Skeletal muscle cell (primary cell): ENCODE measurements around the gene IFT27.
"Not testable (repeated sequence)": the region's sequence is repeated elsewhere in the genome, so short reads cannot be mapped to it uniquely, and the experiment has no call there.

Experiments used
- DNase-seq: peaks from one replicate; pipeline ENCODE4 v3.0.0-alpha.2; 2010; ENCODE audit warnings: low read depth
- H3K4me3 ChIP-seq: 2 replicates; pipeline ENCODE4 v1.5.1; 2011; ENCODE audit warnings: low read depth, mild to moderate bottlenecking, control low read depth, low read length, moderate library complexity

The IFT27 gene

DNA sequence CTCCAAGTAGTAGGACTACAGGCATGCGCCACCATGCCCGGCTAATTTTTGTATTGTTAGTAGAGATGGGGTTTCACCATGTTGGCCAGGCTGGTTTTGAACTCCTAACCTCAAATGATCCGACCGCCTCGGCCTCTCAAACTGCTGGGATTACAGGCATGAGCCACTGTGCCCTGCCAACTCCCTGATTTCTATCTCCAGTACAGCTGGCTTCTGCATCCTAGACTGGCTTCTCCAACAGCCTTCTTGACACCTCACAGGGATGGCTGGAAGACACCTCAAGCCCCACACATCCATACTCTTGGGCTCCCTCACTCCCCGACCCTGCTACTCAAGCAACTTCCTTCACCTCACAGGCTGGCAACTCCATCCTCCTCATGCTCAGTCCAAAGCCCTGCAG is 44.6 kb downstream of the IFT27 start:
- H3K4me3 ChIP-seq, DNase-seq: not testable (repeated sequence)

DNA sequence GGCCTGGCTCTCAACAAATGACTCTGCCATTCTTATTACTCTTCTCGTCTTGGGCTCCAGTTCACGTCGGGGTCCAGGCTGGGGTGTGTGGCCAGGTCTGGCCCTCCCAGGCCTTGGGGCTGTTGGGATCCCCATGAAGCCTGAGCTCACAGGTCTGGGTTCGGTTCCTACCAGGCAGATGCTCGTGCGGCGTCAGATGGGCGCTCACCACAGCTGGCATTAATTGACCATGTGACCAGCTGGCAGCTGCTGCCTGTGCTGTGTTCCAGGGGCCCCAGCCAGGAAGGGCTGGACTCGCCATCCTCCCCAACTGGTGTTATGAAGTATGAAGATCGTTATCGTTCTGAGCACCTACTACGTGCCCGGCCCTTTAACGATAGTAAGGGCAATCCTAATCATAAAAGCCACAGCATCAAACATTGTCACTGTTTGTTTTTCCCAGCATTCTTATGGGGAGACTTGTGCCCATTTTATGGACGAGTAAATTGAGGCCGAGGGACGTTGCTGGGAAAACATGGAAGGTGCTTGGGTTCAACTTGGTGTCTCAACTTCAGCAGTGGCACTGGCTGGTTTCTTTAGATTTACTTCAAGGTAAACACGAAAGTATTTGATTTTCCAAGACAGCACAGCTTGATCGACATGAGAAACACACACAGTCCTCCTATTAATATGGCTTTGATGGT is 45.6 kb downstream of the IFT27 start:
- H3K4me3 ChIP-seq: no peak overlapping the region
- DNase-seq: no peak

DNA sequence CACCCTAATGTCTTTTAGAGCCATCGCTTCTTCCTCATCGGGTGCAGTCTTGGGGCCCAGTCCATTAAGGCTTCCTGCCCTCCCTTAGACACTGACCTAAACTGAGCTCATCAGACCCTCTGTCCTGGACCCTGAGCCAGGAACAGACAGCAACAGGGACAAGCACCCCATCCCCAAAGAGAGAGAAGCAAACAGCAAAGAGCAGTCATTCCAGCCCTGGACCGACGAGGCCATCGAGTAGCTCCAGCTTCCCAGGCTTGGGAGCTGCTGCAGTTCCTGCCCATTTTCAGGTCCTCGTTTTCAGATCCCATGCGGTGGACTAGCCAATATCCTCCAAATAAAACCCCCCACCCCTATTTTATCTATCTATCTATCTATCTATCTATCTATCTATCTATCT is 46.6 kb downstream of the IFT27 start:
- no peak for DNase-seq
- no peak overlapping the region for H3K4me3 ChIP-seq

- no peak overlapping the region for H3K4me3 ChIP-seq
- no peak for DNase-seq
Measured at GRCh38 chr22:36728505-36728904, 47.4 kb downstream of the IFT27 start.

DNA sequence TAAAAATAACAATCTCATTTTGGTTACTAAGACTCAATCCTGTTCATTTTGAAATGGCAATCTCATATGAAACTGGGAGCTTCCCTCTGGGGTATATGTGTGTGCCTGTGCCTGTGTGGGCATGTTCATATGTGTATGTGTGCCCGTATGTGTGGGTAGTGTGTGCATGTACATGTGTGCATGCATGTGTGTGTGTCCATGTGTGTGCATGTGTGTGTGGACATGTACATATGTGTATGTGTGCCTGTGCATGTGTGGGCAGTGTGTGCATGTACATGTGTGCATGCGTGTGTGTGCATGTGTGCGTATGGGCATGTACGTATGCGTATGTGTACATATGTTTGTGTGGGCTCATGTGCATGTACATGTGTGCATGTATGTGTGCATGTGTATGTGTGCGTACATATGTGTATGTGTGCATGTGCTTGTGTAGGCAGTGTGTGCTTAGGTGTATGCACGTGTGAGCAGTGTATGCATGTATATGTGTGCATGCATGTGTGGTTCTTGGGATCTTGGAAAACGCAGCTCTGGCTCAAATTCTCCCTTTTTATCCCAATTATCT is 47.9 kb downstream of the IFT27 start:
- no peak for DNase-seq
- H3K4me3 ChIP-seq: no peak overlapping the region

- DNase-seq: no peak
- no peak overlapping the region for H3K4me3 ChIP-seq
Measured at GRCh38 chr22:36727110-36727509, 48.8 kb downstream of the IFT27 start.

DNA sequence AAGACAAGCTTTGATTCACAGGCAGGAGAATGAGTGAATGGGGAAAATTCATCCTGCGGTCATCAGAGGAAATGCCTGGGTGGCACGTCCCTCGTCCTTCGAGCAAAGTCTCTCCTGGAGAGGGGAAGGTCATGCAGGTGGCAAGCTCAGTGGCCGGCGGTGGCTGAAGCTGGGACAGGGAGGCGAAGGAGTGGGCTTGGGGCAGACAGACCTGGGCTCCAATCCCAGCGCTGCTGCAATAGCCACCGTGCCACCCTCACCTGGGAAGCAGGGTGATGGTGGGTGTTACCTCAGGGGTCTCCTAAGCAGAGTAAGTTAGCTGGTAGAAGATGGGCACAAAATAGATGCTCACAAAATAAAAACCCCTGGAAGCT is 49.9 kb downstream of the IFT27 start:
- no peak for DNase-seq

GRCh38 chr22:36725366-36726006 is 50.4 kb downstream of the IFT27 start:
- no peak overlapping the region for H3K4me3 ChIP-seq
- no peak for DNase-seq

More for the DNA sequence above, 49.9 kb downstream of the IFT27 start:
- H3K4me3 ChIP-seq: no peak overlapping the region

- no peak for DNase-seq
- no peak overlapping the region for H3K4me3 ChIP-seq
Measured at GRCh38 chr22:36724836-36725235, 51.1 kb downstream of the IFT27 start.

- no peak for DNase-seq
- H3K4me3 ChIP-seq: no peak overlapping the region
Measured at GRCh38 chr22:36722055-36722454, 53.9 kb downstream of the IFT27 start.

DNA sequence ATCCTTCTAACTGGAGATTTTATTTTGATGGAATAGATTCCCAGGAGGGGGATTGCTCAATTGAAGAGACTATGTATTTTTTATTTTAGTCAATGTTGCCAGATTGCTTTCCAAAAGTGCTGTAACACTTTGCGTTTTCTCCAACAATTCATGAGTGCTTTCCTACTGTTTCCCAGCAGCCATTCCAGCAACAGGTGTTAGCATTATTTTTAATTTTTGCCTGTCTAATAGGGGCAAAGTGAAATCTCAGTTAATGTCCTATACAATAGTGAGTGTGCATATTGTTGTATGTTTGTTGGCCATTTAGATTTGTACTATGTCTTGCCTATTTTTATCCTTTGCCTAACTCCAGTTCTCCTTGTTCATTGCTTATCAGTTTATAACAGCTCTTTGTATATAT is 60.3 kb downstream of the IFT27 start:
- no peak for DNase-seq

DNA sequence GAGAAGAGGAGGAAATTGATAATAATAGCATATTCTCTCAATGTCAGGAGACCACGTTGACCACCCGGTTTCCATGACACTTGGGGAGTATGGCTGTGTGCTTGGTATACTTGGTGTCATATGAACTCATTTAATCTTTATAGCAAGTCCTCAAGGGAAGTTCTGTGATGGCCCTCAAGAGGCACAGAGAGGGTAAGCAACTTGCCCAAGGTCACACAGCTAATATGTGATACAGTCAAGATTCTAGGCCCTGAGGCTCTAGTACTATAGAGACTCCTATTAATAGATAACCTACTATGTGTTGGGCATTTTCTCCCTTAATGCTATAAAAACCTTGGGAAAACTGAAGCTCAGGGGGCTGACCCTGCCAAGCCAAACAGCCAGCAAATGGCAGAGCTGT is 61.8 kb downstream of the IFT27 start:
- no peak overlapping the region for H3K4me3 ChIP-seq
- DNase-seq: no peak

More for the DNA sequence above, 60.3 kb downstream of the IFT27 start:
- no peak overlapping the region for H3K4me3 ChIP-seq

- H3K4me3 ChIP-seq: no peak overlapping the region
- no peak for DNase-seq
Measured at GRCh38 chr22:36713436-36713835, 62.5 kb downstream of the IFT27 start.
